ENCODE measurements around the gene DCAF8.

DCAF8 gene

DNA sequence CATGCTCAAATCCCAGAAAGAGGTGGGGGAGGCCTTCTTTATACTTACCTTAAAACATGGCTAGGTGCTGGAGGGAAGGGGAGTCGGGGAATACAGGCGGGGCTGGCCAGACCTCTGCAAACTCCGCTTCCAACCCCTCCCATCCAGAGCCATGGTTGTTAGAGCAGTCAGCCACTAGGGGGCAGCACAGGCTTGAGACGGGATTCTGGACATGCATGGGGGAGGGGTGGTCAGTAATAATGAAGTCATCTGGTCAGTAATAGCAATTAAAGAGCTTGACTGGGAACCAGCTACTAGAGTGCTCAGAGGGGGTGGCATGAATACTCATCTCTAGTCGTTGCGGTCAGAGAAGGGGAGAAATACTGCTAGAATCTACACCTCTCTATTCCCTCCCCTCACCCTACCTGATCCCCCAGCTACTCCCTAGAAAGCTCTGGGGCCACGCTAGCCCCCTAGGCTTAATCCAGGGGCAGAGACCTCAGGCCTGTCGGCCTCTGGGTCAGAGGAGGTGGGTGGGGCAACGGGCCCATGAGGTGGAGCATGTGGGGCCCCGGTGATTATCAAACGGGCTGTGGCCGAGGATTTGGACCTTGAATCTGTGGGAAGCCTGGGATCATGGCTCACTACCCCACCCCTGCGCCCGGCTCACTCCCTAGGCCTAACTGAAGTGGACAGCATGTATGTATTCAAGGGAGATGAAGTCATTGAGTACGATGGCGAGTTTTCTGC, 69.1 kb downstream of the DCAF8 start:
- no peak overlapping the region for H2AFZ ChIP-seq (ENCODE audit: low read length)
- H4K20me1 ChIP-seq (ENCODE audit: insufficient read depth, low read length, poor library complexity, severe bottlenecking), result no peaks in the 10 kb centered on the region
- H3K9me2 ChIP-seq (replicated peaks; ENCODE audit: low read depth, low read length), result no peaks in the 10 kb centered on the region
- H3K9ac ChIP-seq (ENCODE audit: low read depth, low read length, poor library complexity, severe bottlenecking), result no peak overlapping the region
- H3K27me3 ChIP-seq (ENCODE audit: insufficient read depth, low read length, poor library complexity, severe bottlenecking), result no peaks in the 10 kb centered on the region
- H3K79me2 ChIP-seq (ENCODE audit: insufficient read depth, low read length), result no peaks in the 10 kb centered on the region
- no peak overlapping the region for H3K4me3 ChIP-seq (ENCODE audit: low read length, poor library complexity, severe bottlenecking)
- no peak for TF ChIP-seq EZH2phosphoT487 (IDR thresholded peaks at IDR 0.05; ENCODE audit: borderline replicate concordance)
- TF ChIP-seq, protein P1, sequence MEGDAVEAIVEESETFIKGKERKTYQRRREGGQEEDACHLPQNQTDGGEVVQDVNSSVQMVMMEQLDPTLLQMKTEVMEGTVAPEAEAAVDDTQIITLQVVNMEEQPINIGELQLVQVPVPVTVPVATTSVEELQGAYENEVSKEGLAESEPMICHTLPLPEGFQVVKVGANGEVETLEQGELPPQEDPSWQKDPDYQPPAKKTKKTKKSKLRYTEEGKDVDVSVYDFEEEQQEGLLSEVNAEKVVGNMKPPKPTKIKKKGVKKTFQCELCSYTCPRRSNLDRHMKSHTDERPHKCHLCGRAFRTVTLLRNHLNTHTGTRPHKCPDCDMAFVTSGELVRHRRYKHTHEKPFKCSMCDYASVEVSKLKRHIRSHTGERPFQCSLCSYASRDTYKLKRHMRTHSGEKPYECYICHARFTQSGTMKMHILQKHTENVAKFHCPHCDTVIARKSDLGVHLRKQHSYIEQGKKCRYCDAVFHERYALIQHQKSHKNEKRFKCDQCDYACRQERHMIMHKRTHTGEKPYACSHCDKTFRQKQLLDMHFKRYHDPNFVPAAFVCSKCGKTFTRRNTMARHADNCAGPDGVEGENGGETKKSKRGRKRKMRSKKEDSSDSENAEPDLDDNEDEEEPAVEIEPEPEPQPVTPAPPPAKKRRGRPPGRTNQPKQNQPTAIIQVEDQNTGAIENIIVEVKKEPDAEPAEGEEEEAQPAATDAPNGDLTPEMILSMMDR (conservative IDR thresholded peaks at IDR 0.05; ENCODE audit: low read length), result peak; percentile 98
- H3K9me3 ChIP-seq (ENCODE audit: insufficient read depth, low read depth, low read length), result no peaks in the 10 kb centered on the region
- H3K36me3 ChIP-seq (ENCODE audit: insufficient read depth, low read length), result no peaks in the 10 kb centered on the region
- H3F3A ChIP-seq (ENCODE audit: low read depth), result no peaks in the 10 kb centered on the region
- no peak overlapping the region for H3K4me2 ChIP-seq (ENCODE audit: low read depth, low read length, poor library complexity, severe bottlenecking)
- no peaks in the 10 kb centered on the region for H3K4me1 ChIP-seq (ENCODE audit: insufficient read depth, low read length, poor library complexity, severe bottlenecking)

DNA sequence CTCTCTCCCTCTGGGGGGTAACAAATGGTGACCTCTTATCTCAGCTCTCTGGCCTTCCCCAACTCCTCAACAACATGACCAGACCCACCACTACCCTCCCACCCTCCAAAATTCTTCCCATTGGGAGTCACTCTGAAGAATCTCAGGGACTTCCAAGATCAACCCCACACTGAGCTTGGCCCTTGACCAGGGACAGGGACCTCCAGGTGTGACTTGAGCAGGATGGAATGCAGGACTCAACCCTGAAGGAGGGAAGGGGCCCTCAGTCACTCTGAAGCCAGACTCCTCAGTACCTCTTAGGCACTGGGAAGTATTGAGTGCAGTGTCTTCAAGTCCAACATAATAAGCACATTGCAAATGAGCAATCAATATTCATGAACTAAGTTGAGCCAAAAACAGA, 70.1 kb downstream of the DCAF8 start:
- Histone ChIP-seq H3K4me2 (ENCODE audit: low read depth, low read length, poor library complexity, severe bottlenecking) (no peak overlapping the region), H3K9ac (ENCODE audit: low read depth, low read length, poor library complexity, severe bottlenecking) (no peak overlapping the region), H2AFZ (ENCODE audit: low read length) (no peak overlapping the region)

DNA sequence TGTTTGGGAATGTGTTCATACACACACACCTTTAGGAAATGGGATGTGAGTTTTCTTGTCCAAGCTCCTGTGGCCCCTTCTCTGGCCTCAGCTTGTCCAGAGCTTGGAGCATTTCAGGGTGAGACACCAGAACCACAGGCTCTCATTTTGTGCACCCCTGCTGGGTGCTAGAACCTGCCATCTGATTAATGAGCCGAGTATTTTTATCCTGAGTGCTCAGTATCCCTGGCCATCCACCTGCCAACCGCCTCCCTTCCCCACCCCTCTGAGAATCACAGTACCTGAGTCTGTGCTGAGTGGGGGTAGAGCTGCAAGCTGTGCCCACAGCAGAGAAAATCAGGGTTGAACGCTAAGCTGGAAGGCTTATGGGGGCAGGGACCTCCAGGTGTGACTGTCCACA, 70.6 kb downstream of the DCAF8 start:
- Histone ChIP-seq H3K4me3 (ENCODE audit: low read length, poor library complexity, severe bottlenecking) (no peak overlapping the region), H3K27me3 (ENCODE audit: insufficient read depth, low read length, poor library complexity, severe bottlenecking) (no peaks in the 10 kb centered on the region), H3K36me3 (ENCODE audit: insufficient read depth, low read length) (no peaks in the 10 kb centered on the region), H3K9me3 (ENCODE audit: insufficient read depth, low read depth, low read length) (no peaks in the 10 kb centered on the region), H4K20me1 (ENCODE audit: insufficient read depth, low read length, poor library complexity, severe bottlenecking) (no peaks in the 10 kb centered on the region), H3K4me2 (ENCODE audit: low read depth, low read length, poor library complexity, severe bottlenecking) (no peak overlapping the region), H3K9me2 (replicated peaks; ENCODE audit: low read depth, low read length) (no peaks in the 10 kb centered on the region), H2AFZ (ENCODE audit: low read length) (no peak overlapping the region), H3K4me1 (ENCODE audit: insufficient read depth, low read length, poor library complexity, severe bottlenecking) (no peaks in the 10 kb centered on the region), H3K79me2 (ENCODE audit: insufficient read depth, low read length) (no peaks in the 10 kb centered on the region), H3K9ac (ENCODE audit: low read depth, low read length, poor library complexity, severe bottlenecking) (no peak overlapping the region), H3F3A (ENCODE audit: low read depth) (no peaks in the 10 kb centered on the region)
- TF ChIP-seq, protein P1 (conservative IDR thresholded peaks at IDR 0.05; ENCODE audit: low read length), result no peak
- TF ChIP-seq EZH2phosphoT487 (IDR thresholded peaks at IDR 0.05; ENCODE audit: borderline replicate concordance), result no peak

More for the DNA sequence above, 70.1 kb downstream of the DCAF8 start:
- H3K27me3 ChIP-seq (ENCODE audit: insufficient read depth, low read length, poor library complexity, severe bottlenecking), result no peaks in the 10 kb centered on the region
- no peaks in the 10 kb centered on the region for H3K36me3 ChIP-seq (ENCODE audit: insufficient read depth, low read length)
- H3K4me1 ChIP-seq (ENCODE audit: insufficient read depth, low read length, poor library complexity, severe bottlenecking), result no peaks in the 10 kb centered on the region
- H3K9me2 ChIP-seq (replicated peaks; ENCODE audit: low read depth, low read length), result no peaks in the 10 kb centered on the region
- H3K4me3 ChIP-seq (ENCODE audit: low read length, poor library complexity, severe bottlenecking), result no peak overlapping the region
- no peaks in the 10 kb centered on the region for H3K79me2 ChIP-seq (ENCODE audit: insufficient read depth, low read length)
- H4K20me1 ChIP-seq (ENCODE audit: insufficient read depth, low read length, poor library complexity, severe bottlenecking), result no peaks in the 10 kb centered on the region
- TF ChIP-seq, protein P1 (conservative IDR thresholded peaks at IDR 0.05; ENCODE audit: low read length), result no peak
- no peak for TF ChIP-seq EZH2phosphoT487 (IDR thresholded peaks at IDR 0.05; ENCODE audit: borderline replicate concordance)
- H3F3A ChIP-seq (ENCODE audit: low read depth), result no peaks in the 10 kb centered on the region
- H3K9me3 ChIP-seq (ENCODE audit: insufficient read depth, low read depth, low read length), result no peaks in the 10 kb centered on the region

All from Loucy (cell line).